SU-DHL-6 (cell line): ENCODE measurements around the gene ATRNL1.

Experiments
- CTCF ChIP-seq: fragments of 200-600 bp; sonication (generic); IDR thresholded peaks from one replicate; pipeline ENCODE4 v1.5.1; 2017; ENCODE audit warnings: antibody characterized with exemption, mild to moderate bottlenecking, low read length, moderate library complexity; ENCODE audit not compliant: insufficient read depth, poor library complexity, severe bottlenecking
- EZH2phosphoT487 ChIP-seq: fragments of 200-600 bp; sonication (generic), shearing (Covaris generic); conservative IDR thresholded peaks from 2 replicates; pipeline ENCODE4 v1.6.1; 2018; ENCODE audit warnings: mild to moderate bottlenecking, antibody characterized with exemption, low read length, moderate library complexity, mixed read lengths

GRCh38 chr10:115974351-115974750 is 881.2 kb downstream of the ATRNL1 start:
- no peak for TF ChIP-seq CTCF
- no peak for TF ChIP-seq EZH2phosphoT487
